HEK293 (cell line): ENCODE data around the gene ZNF385D.

ENCODE experiments used
- CTCF ChIP-seq: fragments of 450-650 bp; formaldehyde crosslinking; IDR thresholded peaks from 2 replicates; pipeline ENCODE4 v1.5.1; 2016; ENCODE audit warnings: missing biosample characterization, missing genetic modification characterization
- GLI2 ChIP-seq: fragments of 450-650 bp; formaldehyde crosslinking; IDR thresholded peaks from 2 replicates; pipeline ENCODE4; 2017; ENCODE audit warnings: missing biosample characterization, missing genetic modification characterization, low read depth, borderline replicate concordance
- WT1 ChIP-seq: fragments of 450-650 bp; formaldehyde crosslinking; IDR thresholded peaks from 2 replicates; pipeline ENCODE4 v1.5.1; 2016; ENCODE audit warnings: missing biosample characterization, missing genetic modification characterization
- ZBTB21 ChIP-seq: fragments of 450-650 bp; formaldehyde crosslinking; IDR thresholded peaks from 2 replicates; pipeline ENCODE4 v1.5.1; 2017; ENCODE audit warnings: missing biosample characterization, missing genetic modification characterization
- ZBTB7A ChIP-seq: fragments of 450-650 bp; formaldehyde crosslinking; IDR thresholded peaks from 2 replicates; pipeline ENCODE4 v1.5.1; 2016; ENCODE audit warnings: low read depth, missing biosample characterization, missing genetic modification characterization
- ZNF138 ChIP-seq: fragments of 450-650 bp; formaldehyde crosslinking; IDR thresholded peaks from 2 replicates; pipeline ENCODE4 v1.5.1; 2016; ENCODE audit warnings: missing biosample characterization, missing genetic modification characterization, borderline replicate concordance
- ZNF146 ChIP-seq: fragments of 450-650 bp; formaldehyde crosslinking; IDR thresholded peaks from 2 replicates; pipeline ENCODE4 v1.5.1; 2016; ENCODE audit warnings: missing biosample characterization, missing genetic modification characterization
- ZNF24 ChIP-seq: fragments of 450-650 bp; formaldehyde crosslinking; IDR thresholded peaks from 2 replicates; pipeline ENCODE4 v1.5.1; 2016; ENCODE audit warnings: missing biosample characterization, missing genetic modification characterization
- ZNF366 ChIP-seq: fragments of 450-650 bp; formaldehyde crosslinking; conservative IDR thresholded peaks from 2 replicates; pipeline ENCODE4 v1.5.1; 2016; ENCODE audit warnings: missing biosample characterization, missing genetic modification characterization
- ZNF558 ChIP-seq: fragments of 450-650 bp; formaldehyde crosslinking; IDR thresholded peaks from 2 replicates; pipeline ENCODE4 v1.5.1; 2016; ENCODE audit warnings: missing biosample characterization, missing genetic modification characterization
- ZNF664 ChIP-seq: fragments of 450-650 bp; formaldehyde crosslinking; IDR thresholded peaks from 2 replicates; pipeline ENCODE4 v1.5.1; 2016; ENCODE audit warnings: missing biosample characterization, missing genetic modification characterization
- ZXDB ChIP-seq: fragments of 450-650 bp; formaldehyde crosslinking; IDR thresholded peaks from 2 replicates; pipeline ENCODE4 v1.5.1; 2016; ENCODE audit warnings: missing biosample characterization, missing genetic modification characterization
- TF ChIP-seq, protein P1 (sequence below): fragments of 450-650 bp; formaldehyde crosslinking; IDR thresholded peaks from 2 replicates; pipeline ENCODE4 v1.5.1; 2017; ENCODE audit warnings: missing biosample characterization, missing genetic modification characterization

DNA sequence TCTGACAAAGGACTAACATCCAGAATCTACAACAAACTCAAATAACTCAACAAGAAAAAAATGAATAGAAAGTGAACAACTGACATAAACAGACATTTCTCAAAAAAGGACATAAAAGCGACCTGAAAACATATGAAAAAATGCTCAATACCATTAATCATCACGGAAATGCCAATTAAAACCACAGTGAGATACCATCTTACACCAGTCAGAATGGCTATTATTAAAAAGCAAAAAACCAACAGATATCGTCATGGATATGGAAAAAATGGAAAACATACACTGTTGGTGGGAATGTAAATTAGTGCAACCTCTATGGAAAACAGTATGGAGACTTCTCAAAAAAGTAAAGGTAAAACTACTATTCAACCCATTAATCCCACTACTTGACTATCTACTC is 53.3 kb downstream of the ZNF385D start:
- no peak for TF ChIP-seq ZNF366 (tag by site-specific recombination)
- no peak for TF ChIP-seq WT1 (tag by site-specific recombination)
- TF ChIP-seq CTCF (tag by site-specific recombination) = no peak
- TF ChIP-seq, protein P1, sequence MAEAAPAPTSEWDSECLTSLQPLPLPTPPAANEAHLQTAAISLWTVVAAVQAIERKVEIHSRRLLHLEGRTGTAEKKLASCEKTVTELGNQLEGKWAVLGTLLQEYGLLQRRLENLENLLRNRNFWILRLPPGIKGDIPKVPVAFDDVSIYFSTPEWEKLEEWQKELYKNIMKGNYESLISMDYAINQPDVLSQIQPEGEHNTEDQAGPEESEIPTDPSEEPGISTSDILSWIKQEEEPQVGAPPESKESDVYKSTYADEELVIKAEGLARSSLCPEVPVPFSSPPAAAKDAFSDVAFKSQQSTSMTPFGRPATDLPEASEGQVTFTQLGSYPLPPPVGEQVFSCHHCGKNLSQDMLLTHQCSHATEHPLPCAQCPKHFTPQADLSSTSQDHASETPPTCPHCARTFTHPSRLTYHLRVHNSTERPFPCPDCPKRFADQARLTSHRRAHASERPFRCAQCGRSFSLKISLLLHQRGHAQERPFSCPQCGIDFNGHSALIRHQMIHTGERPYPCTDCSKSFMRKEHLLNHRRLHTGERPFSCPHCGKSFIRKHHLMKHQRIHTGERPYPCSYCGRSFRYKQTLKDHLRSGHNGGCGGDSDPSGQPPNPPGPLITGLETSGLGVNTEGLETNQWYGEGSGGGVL = no peak
- no peak for TF ChIP-seq ZBTB21 (tag by site-specific recombination)
- no peak for TF ChIP-seq GLI2
- TF ChIP-seq ZNF664 (tag by site-specific recombination) = no peak
- TF ChIP-seq ZXDB (tag by site-specific recombination) = no peak
- no peak for TF ChIP-seq ZNF558 (tag by site-specific recombination)
- TF ChIP-seq ZNF138 = no peak
- TF ChIP-seq ZNF24 = no peak
- TF ChIP-seq ZNF146 (tag by site-specific recombination) = no peak
- no peak for TF ChIP-seq ZBTB7A (tag by site-specific recombination)
